ENCODE results near the gene UBA6. TPM values are rescaled to one million over a fixed set of nuclear protein-coding genes. Genes with fewer than 3 reads are reported as not detected.

UBA6 gene
- total and polyA plus RNA-seq, 9 of the 15 experiments (the other 6 are each of a cell fraction or from before 2014, with no cell fraction given), result 22.9 to 139 (median 94.6) TPM

- no TSS peak for BruUV-seq (replicated peaks)
- H3K9ac ChIP-seq (ENCODE audit: insufficient read depth in 1 of 2, low read depth in 2 of 2, low read length in 2 of 2), result no peak overlapping the region
- 91% methylated on average over 2 of the region's 2 CpGs for WGBS (ENCODE audit: insufficient coverage, low coverage, missing lambda C conversion rate)
- no peak overlapping the region for H3K4me2 ChIP-seq (ENCODE audit: insufficient read depth, low read length)
- intact Hi-C loops (cut with micrococcal nuclease) (no loop called here), in situ Hi-C loops (cut with MboI) (no loop called here)
- H3K9me3 ChIP-seq (replicated peaks; ENCODE audit: control insufficient read depth, insufficient read depth, low read depth, low read length), result no peaks in the 10 kb centered on the region
- H3K9me1 ChIP-seq (ENCODE audit: control insufficient read depth, insufficient read depth, low read length), result no peaks in the 10 kb centered on the region
- ChIA-PET CTCF (ENCODE audit: low intra/inter-chr PET ratio) (no interaction called here), POLR2A (interaction anchor here (1.4 kb wide), 1 partner anchor 9 kb away, joined by 6 read pairs; no protein-coding TSS in a partner anchor)
- no peak overlapping the region for H2AFZ ChIP-seq (ENCODE audit: low read depth, low read length)
- TF ChIP-seq PTBP1 (IDR thresholded peaks at IDR 0.05; ENCODE audit: low read depth, low read length) (no peak), CTCF (IDR thresholded peaks at IDR 0.05 in 2 of 3, conservative IDR thresholded peaks at IDR 0.05 in 1 of 3; ENCODE audit: insufficient read depth in 2 of 3, low read depth in 1 of 3, low read length in 3 of 3) (0 out of 6 replicates have a peak, but pooled peaks of 2 of the 3 experiments have one; percentile 4 to 12)
- ATAC-seq, result peak; percentile 79
- peaks cover 81% of the 10 kb centered on the region for H3K36me3 ChIP-seq (ENCODE audit: control insufficient read depth, insufficient read depth, low read length)
- no peaks in the 10 kb centered on the region for H4K20me1 ChIP-seq (replicated peaks; ENCODE audit: control insufficient read depth, insufficient read depth, low read length)
- no peaks in the 10 kb centered on the region for H3K4me1 ChIP-seq (replicated peaks in 1 of 2; ENCODE audit: control insufficient read depth in 2 of 2, insufficient read depth in 2 of 2, low read length in 2 of 2)
- H3K79me2 ChIP-seq (ENCODE audit: control insufficient read depth, insufficient read depth, low read length), result no peaks in the 10 kb centered on the region
- H3K27ac ChIP-seq (ENCODE audit: extremely low read depth, low read depth, low read length), result no peak overlapping the region
- no peaks in the 10 kb centered on the region for H3K27me3 ChIP-seq (ENCODE audit: control insufficient read depth in 2 of 2, insufficient read depth in 2 of 2, low read length in 2 of 2)
- no peak for FAIRE-seq
- peak in 1 of 4 experiments; percentile 14 for DNase-seq (ENCODE audit: extremely low read depth in 1 of 4, low spot score in 3 of 4)
- H3K4me3 ChIP-seq, result no peak overlapping the region
These were observed 26.9 kb downstream of the UBA6 start for GRCh38 chr4:67674098-67674497.

GRCh38 chr4:67668315-67668714 is 32.6 kb downstream of the UBA6 start:
- ATAC-seq, result no peak
- ChIA-PET POLR2A (no interaction called here), CTCF (ENCODE audit: low intra/inter-chr PET ratio) (no interaction called here)
- H2AFZ ChIP-seq (ENCODE audit: low read depth, low read length), result no peak overlapping the region
- no peak overlapping the region for H3K27ac ChIP-seq (ENCODE audit: extremely low read depth, low read depth, low read length)
- in situ Hi-C loops (cut with MboI), result no loop called here
- TF ChIP-seq ZNF316 (IDR thresholded peaks at IDR 0.05) (peak; percentile 80), C11orf30 (IDR thresholded peaks at IDR 0.05; ENCODE audit: low read depth) (peak; percentile 65), MAFG (tag; conservative IDR thresholded peaks at IDR 0.05) (peak; percentile 41), RCOR1 (IDR thresholded peaks at IDR 0.05; ENCODE audit: borderline replicate concordance in 1 of 2, low read depth in 2 of 2, low read length in 2 of 2) (no peak), MAFF (IDR thresholded peaks at IDR 0.05; ENCODE audit: low read length) (peak; percentile 56; the same call in 1 of the 2 replicates), MAFK (IDR thresholded peaks at IDR 0.05; ENCODE audit: low read length) (peak; percentile 20; the same call in 1 of the 2 replicates), ZFP91 (CRISPR knock-in tag; IDR thresholded peaks at IDR 0.05) (no peak)
- no peaks in the 10 kb centered on the region for H4K20me1 ChIP-seq (replicated peaks; ENCODE audit: control insufficient read depth, insufficient read depth, low read length)
- no peak overlapping the region for H3K4me3 ChIP-seq
- H3K4me2 ChIP-seq (ENCODE audit: insufficient read depth, low read length), result no peak overlapping the region
- intact Hi-C loops (cut with micrococcal nuclease), result no loop called here
- WGBS (ENCODE audit: insufficient coverage, low coverage, missing lambda C conversion rate), result 95% methylated on average over 3 of the region's 3 CpGs
- H3K9ac ChIP-seq (ENCODE audit: insufficient read depth in 1 of 2, low read depth in 2 of 2, low read length in 2 of 2), result no peak overlapping the region
- FAIRE-seq, result no peak
- H3K4me1 ChIP-seq (replicated peaks in 1 of 2; ENCODE audit: control insufficient read depth in 2 of 2, insufficient read depth in 2 of 2, low read length in 2 of 2), result no peaks in the 10 kb centered on the region
- H3K9me1 ChIP-seq (ENCODE audit: control insufficient read depth, insufficient read depth, low read length), result no peaks in the 10 kb centered on the region
- H3K79me2 ChIP-seq (ENCODE audit: control insufficient read depth, insufficient read depth, low read length), result no peaks in the 10 kb centered on the region
- H3K27me3 ChIP-seq (ENCODE audit: control insufficient read depth in 2 of 2, insufficient read depth in 2 of 2, low read length in 2 of 2), result no peaks in the 10 kb centered on the region
- DNase-seq (ENCODE audit: extremely low read depth in 1 of 4, low spot score in 3 of 4), result no peak
- no peaks in the 10 kb centered on the region for H3K9me3 ChIP-seq (replicated peaks; ENCODE audit: control insufficient read depth, insufficient read depth, low read depth, low read length)
- H3K36me3 ChIP-seq (ENCODE audit: control insufficient read depth, insufficient read depth, low read length), result peaks cover 77% of the 10 kb centered on the region
- BruUV-seq (replicated peaks), result no TSS peak

Data from K562 (cell line).